ENCODE results near the gene BABAM1. TPM values are rescaled to one million over a fixed set of nuclear protein-coding genes. Genes with fewer than 3 reads are reported as not detected.
A peak's percentile ranks its signal among the peaks of the same experiment; 100 is the strongest.

BABAM1 gene
- total and polyA plus RNA-seq, 9 of the 15 experiments (the other 6 are each of a cell fraction or from before 2014, with no cell fraction given): 14.7 to 160 (median 113) TPM

DNA sequence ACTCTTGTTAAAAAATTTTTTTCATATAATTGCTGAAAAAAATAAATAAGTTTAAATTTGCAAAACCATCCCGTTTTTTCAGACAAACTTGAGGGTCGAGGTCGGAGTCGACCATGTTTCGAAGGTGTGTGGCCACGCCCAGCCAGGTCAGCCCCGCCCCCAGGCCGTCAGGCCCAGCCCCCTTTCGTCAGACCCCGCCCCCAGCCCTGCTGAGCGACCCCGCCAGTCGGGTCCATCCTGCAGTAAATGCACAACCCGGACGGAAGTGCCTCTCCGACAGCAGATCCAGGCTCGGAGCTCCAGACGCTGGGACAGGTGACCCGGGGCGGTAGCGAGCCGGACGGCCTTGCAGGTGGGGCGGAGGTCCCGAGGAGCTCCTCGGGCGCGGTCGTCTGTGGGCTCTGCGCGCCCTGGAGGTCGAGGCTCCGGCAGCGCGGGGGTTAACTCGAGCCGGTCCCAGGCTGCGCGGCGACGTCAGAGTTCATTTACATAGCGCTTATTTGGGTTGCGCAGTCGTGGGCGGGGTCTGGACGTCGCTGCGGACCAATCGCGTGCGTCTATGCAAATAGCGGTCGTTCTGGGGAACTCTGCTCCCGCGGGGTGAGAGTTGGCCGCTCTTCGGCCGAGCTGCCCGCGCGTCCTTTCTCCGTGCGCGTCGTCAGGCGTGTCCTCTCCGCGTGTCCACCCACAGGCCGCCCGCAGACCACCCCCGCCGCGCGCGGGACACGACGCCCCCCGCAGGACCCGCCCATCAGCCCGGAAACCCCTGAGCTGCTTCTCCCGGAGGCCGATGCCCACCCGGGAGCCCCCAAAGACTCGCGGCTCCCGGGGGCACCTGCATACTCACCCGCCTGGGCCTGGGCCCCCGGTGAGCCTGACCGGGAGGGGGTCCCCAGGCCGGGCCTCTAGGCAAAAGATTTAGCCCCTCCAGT lies 41.0 kb upstream of the BABAM1 start, which contains the start of gene OCEL1 (continued):
- TF ChIP-seq, protein P1, sequence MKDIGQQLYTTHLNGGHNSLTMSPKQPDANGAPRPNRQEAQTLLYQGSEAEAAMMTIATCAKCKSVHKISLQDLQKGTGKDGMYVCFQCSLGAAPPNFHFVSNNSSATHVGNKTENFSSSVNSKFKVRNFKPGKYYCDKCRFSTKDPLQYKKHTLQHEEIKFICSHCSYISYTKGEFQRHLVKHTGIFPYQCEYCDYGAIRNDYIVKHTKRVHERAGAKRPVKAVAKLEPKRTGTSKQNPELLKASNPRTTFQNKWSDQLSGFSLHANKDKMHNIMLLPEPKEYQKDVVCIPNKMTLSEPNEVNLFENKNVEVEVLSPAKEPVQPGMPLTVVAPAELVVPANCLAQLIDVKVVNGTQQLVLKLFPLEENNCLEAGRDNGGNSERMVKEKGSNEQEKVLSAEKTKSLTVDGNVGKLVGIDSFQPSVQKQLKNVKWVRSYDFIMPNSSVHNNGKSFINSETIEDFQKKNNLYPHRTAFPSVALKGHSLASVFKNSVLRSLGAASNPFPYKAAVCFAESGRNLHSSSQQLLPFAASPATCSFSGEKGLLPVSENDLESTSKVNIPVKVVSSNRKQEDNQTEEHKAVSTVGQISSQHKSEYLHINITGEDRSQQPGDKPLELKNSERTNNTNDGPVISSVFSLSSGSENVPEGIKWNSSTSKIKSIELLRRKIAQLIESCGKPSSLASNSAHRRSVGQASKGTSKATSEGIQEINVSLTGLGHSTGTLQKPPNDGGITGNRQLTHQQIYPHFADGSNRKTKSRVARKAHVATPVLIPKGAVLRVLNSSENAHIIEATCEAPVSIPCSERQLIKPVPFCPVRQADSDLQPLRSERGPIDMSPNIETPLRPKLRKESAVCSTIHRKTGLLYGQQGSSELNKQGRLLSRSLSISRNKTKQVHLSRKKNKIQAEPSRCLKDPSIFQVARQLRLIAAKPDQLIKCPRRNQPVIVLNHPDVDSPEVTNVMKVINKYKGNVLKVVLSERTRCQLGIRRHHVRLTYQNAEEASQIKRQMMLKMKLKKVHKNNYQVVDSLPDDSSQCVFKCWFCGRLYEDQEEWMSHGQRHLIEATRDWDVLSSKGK (CRISPR knock-in tag; IDR thresholded peaks at IDR 0.05): no peak
- TF ChIP-seq KDM4B (IDR thresholded peaks at IDR 0.05; ENCODE audit: borderline replicate concordance in 2 of 2, low read depth in 1 of 2) (no peak), RERE (CRISPR knock-in tag; IDR thresholded peaks at IDR 0.05; ENCODE audit: borderline replicate concordance) (no peak), SMARCC2 (IDR thresholded peaks at IDR 0.05; ENCODE audit: low read depth) (peak; percentile 40; the same call in 1 of the 2 replicates), XRCC5 (IDR thresholded peaks at IDR 0.05; ENCODE audit: low read depth, low read length) (0 out of 2 replicates have a peak, but pooled peaks have one; percentile 33), PHTF2 (CRISPR knock-in tag; IDR thresholded peaks at IDR 0.05) (no peak), ZNF282 (CRISPR knock-in tag; IDR thresholded peaks at IDR 0.05) (no peak), ZFPM2 (CRISPR knock-in tag; IDR thresholded peaks at IDR 0.05) (no peak), CXXC5 (CRISPR knock-in tag; IDR thresholded peaks at IDR 0.05) (peak; percentile 84), ZNF197 (CRISPR knock-in tag; IDR thresholded peaks at IDR 0.05; ENCODE audit: low read depth) (no peak), GATAD2A (IDR thresholded peaks at IDR 0.05) (peak; percentile 91), ZNF23 (CRISPR knock-in tag; IDR thresholded peaks at IDR 0.05) (no peak), HMG20B (CRISPR knock-in tag; IDR thresholded peaks at IDR 0.05) (no peak), EHMT2 (IDR thresholded peaks at IDR 0.05) (no peak), MAFF (IDR thresholded peaks at IDR 0.05; ENCODE audit: low read length) (no peak), ZNF239 (CRISPR knock-in tag; IDR thresholded peaks at IDR 0.05) (no peak), ZBTB7A (IDR thresholded peaks at IDR 0.05; ENCODE audit: borderline replicate concordance, control insufficient read depth, low read depth, low read length) (peak; percentile 96), BACH1 (tag; IDR thresholded peaks at IDR 0.05) (no peak), SREBF2 (CRISPR knock-in tag; IDR thresholded peaks at IDR 0.05) (no peak), HDAC3 (IDR thresholded peaks at IDR 0.05; ENCODE audit: borderline replicate concordance, partially characterized antibody) (no peak)

Measured in K562 (cell line).